ENCODE measurements around the gene GAGE10.
"Not testable (repeated sequence)": the region's sequence is repeated elsewhere in the genome, so short reads cannot be mapped to it uniquely, and the experiment has no call there.

GAGE10 gene

DNA sequence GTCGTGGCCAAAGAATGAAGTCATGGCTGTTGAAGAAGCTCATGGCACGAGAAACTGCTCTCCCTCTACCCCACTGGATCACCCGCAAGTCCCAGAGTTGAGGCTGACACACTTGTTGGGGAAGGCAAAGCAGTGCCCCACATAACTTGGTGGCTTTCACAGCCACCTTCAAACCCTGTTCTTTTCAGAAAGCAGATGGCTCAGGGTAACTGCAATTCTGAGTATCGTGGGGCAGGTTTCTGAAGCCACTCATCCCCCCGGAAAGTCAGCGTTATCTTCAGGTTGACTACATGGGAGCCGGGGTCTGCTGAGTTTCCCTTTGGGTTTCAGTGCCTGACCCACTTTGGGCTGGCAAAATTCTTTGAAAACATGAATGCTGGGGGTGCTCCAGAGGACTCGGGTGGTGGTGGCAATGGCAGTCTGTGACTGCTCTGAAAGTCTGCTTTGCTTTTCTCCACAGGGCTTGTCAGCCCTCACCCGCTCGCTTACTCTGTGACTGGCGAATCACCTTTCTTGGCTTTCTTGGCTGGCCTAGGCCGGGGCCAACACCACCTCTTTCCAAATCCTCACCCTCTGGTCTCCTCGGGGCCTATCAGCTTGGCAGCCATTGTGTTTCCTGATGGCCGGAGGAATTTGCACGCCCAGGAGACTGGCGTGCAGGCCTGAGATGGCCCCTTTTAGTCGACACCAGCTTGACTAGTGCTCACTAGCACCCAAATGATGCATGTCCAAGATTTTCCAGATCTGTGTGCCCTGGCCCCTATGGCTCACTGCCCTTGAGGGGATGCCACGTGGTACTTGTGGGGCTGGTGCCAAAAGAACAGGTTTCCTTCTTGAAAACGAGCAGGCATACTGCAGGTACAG is 26.5 kb upstream of the GAGE10 start:
- DNase-seq = no peak

DNA sequence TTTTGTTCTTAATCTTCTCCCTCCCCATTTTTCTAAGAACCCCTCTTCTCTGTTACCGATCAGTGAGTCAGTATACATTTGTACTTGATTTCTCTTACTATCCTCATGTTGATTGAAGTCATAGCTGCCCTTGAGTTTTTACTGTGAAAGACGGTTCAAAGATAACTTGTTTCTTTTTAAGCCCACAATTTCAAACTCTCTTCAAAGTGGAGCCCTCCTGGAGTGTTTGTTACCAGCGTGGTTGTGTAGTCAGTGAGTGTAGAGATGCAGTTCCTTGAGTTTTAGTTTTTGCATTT is 26.0 kb upstream of the GAGE10 start:
- no peak for DNase-seq

DNA sequence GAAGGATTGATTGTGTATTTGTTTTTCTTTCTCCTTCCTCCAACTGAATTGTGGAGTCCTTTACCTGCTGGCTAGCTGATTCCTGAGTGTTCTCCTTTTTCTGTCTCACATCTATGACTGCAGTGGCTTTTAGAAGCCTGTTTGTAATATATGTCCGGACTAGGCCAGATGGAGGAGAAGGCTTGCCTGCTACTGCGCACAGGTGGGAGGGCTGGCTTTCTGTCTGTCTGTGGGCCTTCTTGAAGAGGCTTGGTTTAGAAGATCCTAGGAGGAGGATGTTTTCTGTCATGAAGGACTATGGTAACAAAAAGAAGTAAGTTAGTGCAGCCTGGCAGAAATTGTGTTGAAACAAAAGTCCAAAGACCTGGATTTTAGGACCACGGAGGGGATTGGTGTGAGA is 25.4 kb upstream of the GAGE10 start:
- no peak for DNase-seq

DNA sequence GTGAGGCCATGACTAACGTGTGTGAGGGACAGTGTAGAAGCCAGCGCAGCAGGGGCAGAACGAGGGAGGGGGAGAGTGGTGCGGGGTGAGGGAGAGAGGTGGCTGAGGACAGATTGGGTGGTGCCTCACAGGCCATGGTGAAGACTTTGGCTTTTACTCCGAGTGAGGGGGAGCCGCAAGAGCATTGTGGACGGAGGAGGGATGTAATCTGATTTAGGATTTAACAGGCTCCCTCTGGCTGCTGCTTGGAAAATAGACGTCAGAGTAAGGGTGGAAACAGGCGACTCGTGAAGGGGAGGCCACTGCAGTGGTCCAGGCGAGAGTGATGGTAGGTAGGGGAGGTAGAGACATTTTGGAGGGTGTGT is 20.8 kb upstream of the GAGE10 start:
- DNase-seq = peak; percentile 36

DNA sequence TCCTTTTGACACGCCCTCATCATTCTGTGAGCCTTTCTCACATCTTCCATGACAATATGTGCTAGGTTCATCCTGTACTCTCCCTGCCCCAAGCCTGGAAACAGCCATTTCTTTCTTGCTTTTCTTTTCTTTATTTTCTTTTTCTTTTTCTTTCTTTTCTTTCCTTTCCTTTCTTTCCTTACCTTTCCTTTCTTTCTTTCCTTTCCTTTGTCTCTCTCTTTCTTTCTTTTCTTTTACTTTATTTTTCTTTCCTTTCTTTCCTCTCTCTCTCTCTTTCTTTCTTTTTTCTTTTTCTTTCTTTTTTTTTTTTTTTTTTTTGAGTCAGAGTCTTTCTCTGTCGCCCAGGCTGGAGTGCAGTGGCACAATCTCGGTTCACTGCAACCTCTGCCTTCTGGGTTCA is 19.2 kb upstream of the GAGE10 start:
- DNase-seq = no peak

DNA sequence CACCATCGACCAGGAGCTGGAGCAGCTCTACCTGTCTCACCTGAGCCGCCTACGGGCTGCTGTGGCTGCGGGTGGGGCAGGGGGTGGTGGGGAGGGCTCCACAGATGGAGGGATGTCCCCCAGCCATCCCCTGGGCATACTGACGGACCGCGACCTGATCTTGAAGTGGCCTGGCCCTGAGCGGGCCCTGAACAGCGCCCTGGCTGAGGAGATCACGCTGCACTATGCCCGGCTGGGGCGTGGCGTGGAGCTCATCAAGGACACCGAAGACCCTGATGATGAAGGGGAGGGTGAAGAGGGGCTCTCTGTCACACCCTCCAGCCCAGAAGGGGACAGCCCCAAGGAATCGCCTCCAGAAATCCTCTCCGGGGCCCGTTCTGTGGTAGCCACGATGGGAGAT is 17.3 kb upstream of the GAGE10 start:
- DNase-seq = no peak

DNA sequence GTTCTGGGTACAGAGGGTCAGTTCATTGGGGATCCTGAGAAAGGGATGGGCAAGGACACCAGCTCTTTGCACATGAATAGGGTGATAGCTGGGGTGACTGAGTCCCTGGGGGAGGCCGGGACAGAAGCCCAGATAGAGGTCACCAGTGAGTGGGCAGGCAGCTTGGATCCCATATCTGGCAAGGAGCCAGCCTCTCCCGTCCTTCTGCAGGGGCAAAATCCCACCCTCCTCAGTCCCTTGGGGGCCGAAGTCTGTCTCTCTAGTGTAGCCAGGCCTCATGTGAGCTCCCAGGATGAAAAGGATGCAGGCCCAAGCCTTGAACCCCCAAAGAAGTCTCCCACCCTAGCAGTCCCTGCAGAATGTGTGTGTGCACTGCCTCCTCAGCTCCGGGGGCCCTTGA is 16.9 kb upstream of the GAGE10 start:
- no peak for DNase-seq

DNA sequence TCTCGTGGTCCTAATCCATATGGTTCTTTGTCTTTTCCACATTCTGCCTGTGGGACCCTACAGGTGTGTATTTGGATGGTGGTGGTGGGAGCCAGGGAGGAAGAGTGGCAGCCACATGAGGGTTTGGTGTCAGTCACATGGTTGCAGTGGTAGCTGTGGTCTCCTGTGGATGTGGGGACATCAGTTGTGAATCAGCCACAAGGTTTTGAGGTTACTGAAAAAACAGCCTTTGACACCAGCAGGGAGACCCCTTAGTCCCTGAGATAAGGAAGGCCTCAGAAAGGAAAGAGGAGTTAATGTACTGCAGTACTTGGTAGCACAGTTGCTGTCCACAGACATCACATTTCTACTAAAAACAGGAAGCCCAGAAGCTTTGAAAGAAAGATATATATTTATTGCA is 15.8 kb upstream of the GAGE10 start:
- no peak for DNase-seq

DNA sequence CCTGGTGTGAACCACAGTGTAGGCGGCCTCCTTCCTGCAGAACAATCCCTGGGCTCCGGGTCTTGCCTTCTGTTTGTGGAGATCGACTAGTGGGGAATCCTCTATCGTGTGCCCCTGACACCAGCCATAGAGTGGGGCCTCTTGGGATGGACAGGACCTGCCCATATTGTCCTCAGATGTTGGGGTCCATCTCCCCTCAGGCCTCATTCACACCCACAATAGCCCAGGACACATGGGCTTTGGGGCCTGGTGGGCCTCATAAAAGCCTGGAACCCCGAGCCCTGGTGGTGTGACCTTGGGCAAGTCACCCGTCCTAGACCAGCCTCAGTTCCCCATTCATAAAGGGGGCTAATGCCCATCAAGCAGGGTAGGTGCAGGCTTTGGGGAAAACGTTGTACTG is 13.2 kb upstream of the GAGE10 start:
- DNase-seq = no peak

DNA sequence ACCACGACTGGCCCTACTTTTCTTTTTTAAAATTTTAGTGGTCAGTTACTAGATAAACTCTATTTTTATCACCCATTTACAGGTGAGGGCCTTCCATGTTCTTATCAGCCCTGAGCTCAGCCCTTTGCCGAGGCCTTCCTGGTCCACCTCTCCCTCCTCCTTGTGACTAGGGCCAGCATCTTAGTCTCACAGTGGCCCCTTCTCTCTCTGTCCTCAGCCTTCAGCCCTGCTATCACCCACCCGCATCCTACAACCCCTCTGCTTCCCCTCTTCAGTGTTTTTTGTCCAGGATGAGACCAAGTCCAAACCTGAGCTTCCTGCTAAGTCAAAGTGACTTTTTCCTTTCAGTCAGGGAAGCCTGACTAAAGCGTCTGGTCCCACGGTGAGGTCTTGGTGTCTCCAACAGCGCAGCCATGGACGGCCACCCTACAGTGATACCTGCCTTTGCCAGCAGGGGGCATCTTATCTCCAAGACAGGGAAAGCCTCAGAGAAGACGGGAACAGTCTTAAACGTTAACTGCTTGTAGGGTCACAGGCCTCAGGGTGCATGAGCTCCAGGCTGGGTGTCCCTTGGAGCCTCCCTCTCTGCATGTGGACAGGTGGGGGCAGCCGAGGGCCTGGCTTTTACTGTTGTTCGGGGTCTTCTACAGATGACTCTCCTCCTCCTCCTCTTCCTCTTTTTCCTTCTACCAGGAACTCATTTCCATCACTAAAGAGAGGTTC is 11.7 kb upstream of the GAGE10 start:
- DNase-seq = peak; percentile 80

DNA sequence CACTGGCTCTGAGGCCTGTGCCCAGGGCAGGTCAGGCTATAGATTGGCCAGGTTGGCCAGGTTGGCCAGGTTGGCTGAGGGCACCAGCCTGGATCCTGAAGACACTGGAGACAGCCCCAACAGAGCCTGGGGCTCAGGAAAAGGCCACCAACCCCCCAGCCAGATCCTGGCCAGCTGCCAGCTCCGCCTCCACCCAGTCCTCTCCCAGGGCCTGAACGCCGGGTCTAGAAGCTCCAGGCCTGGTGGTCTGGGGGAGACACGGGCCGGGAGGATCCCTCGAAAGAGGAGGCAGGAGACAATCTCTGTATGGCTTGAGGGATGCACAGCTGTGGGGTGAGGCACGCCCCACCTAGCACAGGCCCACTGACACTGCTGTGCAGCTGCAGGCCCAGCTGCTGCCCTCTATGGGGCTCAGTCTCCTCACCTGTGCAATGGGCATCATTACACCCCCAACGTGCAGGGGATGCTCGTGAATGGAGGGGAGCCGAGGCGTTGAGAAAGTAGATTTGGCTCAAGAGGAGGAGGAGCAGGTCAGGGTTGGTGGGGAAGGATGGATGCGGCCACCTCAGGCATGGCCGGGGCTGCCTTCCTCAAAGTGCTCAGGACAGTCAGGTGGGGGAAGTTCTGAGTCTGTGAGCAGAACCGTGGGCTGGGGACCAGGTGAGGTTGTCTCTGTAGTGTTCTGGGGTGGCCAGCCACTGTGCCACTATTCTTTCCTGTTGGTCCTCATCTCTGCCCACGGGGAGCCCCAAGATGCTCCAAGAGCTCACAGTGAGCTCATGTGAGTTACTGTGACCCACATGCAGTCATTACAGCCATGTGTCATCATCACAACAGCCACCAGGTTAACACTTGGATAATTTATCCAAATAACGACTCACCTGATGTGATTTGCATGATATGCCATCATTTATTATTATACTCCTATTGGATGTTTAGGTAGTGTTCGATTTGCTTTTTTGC is 10.8 kb upstream of the GAGE10 start:
- no peak for DNase-seq

DNA sequence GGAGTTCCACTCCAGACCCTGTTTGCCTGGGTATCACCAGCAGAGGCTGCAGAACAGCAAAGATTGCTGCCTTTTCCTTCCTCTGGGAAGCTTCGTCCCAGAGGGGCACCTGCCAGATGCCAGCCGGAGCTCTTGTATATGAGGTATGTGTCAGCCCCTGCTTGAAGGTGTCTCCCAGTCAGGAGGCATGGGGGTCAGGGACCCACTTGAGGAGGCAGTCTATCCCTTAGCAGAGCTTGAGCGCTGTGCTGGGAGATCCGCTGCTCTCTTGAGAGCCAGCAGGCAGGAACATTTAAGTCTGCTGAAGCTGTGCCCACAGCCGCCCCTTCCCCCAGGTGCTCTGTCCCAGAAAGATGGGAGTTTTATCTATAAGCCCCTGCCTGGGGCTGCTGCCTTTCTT is 4.2 kb upstream of the GAGE10 start:
- not testable (repeated sequence) for DNase-seq

DNA sequence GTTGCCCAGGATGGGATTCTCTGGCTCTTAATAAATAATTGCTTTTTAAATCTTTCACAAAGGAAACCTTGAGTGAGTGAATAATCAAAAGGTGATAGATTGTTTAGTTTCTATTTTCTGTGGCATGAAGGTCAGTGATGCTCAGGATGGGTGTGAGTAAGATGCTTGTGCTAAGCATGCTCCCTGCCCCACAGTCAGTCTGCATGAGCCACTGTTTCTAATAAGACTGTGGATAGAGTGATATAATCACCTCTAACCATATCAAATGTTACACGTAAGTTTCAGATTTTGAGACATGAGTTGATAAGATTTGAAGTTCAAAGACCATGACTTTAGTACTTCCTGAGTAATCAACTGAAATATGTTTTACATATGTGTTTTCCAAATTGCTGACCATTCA is 2.7 kb upstream of the GAGE10 start:
- DNase-seq = no peak

DNA sequence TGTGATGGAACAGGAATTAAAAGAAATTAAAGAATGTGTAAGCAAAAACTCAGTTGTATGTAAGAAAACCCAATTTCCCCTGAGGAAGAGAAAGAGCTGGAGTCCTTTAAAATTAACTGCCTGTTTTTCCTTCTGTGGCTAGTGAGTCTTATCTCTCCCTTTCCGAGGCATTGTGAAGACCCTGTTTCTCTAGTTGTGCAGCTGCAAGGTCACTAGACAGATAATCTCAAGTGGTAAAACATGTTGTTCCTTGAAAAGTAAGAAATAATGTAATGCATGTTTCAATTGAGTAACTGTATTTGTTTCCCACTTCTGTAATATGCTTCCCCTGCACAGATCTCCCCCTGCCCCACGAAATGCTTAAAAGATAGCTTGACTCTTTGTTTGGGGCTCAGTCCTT is 4.3 kb downstream of the GAGE10 start:
- not testable (repeated sequence) for DNase-seq

DNA sequence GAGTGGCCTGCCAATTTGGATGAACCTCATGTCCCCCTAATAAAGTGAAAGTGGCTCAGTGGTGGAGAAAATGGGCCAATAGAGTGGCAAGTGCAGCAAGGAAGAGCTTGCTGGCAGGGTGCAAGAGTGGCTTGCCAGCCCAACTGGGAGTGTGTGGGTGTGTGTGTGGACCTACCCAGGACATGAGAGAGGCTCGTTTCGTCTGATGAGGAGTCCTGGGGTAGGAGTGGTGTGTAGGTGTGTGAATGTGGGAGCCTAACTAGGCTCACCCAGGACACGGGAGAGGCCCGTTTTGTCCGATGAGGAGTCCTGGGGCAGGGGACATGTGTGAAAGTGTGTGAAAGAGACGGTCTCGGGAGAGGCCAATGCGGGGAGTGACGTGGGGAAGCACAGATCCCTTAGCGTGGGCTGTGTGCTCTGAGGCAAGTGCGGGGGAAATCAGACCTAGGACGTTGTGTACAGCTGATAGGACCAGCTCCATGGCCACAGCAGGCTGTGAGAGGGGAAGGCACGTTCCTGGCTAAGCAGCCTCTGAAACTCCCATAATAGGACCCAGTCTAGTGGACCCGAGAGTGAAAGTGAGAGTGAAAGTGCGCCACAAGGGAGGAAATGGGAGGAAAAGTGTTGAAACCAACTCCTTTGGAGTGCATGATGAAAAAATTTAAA is 5.3 kb downstream of the GAGE10 start:
- no peak for DNase-seq

DNA sequence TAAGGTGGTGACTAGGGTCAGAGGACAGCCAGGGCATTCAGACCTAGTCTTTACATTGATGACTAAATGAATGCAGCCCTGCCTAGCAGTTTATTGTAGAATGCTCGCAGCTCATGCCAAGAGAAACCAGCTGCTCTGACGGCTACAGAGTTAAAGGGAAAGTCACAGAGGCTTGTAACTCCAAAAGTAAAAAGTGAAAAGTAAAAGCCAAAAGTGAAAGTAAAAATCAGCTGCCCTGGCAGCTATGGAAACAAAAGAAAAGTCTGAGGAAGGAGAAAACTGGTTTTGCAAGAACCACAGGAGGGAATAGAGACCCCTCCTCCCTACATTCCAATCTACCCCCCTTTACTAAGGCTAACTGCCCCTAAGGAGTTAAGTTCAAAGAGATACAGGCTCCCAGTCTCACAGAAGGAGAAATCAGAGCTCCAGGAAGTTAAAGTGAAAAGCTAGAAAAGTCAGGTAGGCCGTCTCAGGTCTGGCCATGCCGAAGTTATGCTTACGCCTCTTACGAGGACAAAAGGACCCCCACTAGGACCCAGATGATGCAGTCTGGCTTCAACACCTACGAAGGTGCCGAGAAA is 6.0 kb downstream of the GAGE10 start:
- peak; percentile 40 for DNase-seq

DNA sequence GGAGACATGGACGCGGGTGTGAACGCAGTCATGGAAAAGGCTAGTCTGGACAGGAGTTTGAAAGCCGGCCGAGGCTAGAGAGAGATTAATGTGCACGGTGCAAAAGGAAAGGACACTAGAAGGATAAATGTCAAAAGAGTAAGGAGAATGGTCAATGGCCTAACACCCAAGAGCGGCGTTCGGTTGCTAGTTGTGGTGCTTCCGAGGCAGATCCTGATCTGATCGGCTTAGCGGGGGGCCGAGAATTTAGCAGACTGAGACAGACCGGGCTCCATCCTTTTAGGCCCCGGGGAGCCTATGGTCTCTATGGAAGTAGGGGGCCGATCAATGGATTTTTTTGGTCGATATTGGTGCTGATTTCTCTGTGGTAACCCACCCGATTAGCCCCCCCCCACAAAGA is 6.9 kb downstream of the GAGE10 start:
- DNase-seq = peak; percentile 22

DNA sequence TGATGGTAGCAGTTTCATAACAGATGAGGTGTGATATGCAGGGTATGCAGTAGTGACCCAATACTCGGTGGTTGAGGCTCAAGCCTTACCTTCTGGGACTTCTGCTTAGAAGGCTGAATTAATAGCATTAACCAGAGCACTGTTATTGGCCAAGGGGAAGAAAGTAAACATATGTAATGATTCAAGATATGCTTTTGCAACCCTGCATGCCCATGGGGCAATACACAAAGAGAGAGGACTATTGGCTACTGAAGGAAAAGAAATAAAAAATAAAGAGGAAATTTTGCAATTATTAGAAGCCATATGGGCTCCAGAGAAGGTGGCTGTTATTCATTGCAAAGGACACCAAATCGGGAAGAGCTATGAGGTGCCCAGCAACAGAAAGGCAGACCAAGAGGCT is 8.7 kb downstream of the GAGE10 start:
- DNase-seq = no peak

DNA sequence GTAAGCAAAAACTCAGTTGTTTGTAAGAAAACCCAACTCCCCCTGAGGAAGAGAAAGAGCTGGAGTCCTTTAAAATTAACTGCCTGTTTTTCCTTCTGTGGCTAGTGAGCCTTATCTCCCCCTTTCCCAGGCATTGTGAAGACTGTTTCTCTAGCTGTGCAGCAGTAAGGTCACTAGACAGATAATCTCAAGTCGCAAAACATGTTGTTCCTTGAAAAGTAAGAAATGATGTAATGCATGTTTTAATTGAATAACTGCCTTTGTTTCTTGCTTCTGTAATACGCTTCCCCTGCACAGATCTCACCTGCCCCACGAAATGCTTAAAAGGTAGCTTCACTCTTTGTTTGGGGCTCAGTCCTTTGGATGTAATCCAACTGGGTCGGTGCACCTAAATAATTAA is 12.6 kb downstream of the GAGE10 start:
- DNase-seq = no peak

DNA sequence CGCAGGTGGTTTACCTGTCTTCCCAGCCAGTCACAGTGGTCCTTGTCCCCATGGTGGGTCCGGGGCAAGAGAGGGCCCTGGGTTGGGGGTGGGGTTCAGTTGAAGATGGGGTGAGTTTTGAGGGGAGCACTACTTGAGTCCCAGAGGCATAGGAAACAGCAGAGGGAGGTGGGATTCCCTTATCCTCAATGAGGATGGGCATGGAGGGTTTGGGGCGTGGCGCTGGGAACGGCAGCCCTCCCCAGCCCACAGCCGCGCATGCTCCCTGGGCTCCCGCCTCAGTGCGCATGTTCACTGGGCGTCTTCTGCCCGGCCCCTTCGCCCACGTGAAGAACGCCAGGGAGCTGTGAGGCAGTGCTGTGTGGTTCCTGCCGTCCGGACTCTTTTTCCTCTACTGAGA is 18.3 kb downstream of the GAGE10 start, which contains the start of gene GAGE12J:
Gene GAGE12J, plus strand, starts transcription at position 301 of the 400 bp plus-strand sequence. CDS start 1,157 bp downstream, outside the sequence.
- not testable (repeated sequence) for DNase-seq

DNA sequence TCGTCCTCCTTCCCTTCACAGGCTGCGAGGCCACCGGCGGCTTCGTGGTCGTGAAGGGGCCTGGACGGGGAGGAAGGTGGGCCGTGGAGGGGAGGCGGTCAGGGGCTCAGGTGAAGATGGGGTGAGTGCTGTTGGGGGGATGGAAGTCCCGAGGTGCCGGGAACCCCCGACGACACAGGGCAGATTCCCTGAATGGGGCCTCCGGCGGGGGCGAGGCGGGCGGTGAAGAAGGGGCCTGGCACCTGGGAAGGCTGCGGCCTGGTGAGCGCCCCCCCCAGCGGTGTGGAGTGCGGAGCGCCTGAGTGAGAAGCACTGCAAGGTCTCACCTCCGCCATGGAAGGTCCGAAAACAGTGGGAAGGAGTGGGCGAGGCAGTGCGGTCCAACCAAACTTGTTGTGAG is 18.8 kb downstream of the GAGE10 start:
- DNase-seq = not testable (repeated sequence)

DNA sequence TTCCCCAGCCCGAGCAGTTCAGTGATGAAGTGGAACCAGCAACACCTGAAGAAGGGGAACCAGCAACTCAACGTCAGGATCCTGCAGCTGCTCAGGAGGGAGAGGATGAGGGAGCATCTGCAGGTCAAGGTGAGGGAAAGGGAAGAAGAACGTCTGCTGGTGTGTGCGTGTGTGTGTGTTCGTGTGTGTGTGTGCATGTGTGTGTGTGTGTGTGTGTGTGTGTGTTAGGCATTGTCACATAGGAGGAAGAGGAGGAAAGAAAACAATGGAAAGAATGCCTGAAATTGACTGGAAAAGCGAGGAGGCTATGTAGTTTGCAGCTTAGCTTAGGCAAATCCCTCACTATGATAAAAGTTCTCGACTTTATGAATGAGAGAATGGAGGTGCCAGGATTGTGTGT is 20.3 kb downstream of the GAGE10 start:
- not testable (repeated sequence) for DNase-seq
